Jurkat, Clone E6-1 (cell line): ENCODE results near the gene IL12B. TPM values are rescaled to one million over a fixed set of nuclear protein-coding genes. Genes with fewer than 3 reads are reported as not detected.
"Not testable (repeated sequence)": the region's sequence is repeated elsewhere in the genome, so short reads cannot be mapped to it uniquely, and the experiment has no call there.

ENCODE experiments used
- DNase-seq: peaks from one replicate; pipeline ENCODE4 v3.0.0-alpha.2; 2011; ENCODE audit warnings: low read depth, low spot score
- H3K4me3 ChIP-seq: 2 replicates; pipeline ENCODE4 v1.5.1; 2011; ENCODE audit warnings: mild to moderate bottlenecking, low read length, control low read depth, moderate library complexity
- polyA plus RNA-seq: library from polyadenylated mRNA; unstranded; fragments of >200 nt; gene quantifications from one replicate; pipeline ENCODE4 v1.2.1, GENCODE V29; 2012; ENCODE audit warnings: missing spikeins; ENCODE audit not compliant: insufficient read length, insufficient read depth

The IL12B gene
- polyA plus RNA-seq, result not detected

DNA sequence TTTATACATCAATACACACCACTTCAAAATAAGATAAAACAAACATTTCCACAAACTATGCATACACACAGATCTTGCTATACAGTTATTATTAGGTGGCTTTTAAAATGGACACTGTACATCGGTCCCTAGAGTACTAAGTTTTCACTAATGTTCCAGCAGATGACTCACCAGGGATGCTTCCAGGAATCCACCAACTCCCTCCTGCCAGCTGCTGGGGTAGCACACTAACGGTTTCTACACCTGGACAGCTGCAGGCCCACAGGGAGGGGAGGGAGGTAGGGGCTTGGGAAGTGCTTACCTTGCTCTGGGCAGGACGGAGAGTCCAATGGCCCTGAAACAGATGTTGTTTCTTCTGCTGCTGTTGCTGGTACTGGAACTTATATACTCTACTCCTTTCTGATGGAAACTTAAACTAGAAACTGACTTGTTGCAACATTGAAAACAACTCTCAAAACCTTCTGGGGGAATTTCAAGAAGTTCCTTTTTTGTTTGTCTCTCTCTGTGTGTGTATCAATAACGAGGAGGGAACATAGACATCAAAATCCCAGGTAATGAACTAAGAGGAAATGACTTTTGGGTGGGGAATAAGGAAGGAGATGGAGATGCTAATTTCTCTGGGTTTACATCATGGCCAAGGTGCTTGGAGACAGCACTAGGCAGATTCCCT, at the start of gene IL12B:
TSS of gene IL12B (minus strand) at position 357 of the 670 bp plus-strand sequence. CDS start 3,705 bp downstream, outside the sequence.
- DNase-seq, result no peak
- H3K4me3 ChIP-seq, result peak within 1 kb of the TSS; percentile 41

DNA sequence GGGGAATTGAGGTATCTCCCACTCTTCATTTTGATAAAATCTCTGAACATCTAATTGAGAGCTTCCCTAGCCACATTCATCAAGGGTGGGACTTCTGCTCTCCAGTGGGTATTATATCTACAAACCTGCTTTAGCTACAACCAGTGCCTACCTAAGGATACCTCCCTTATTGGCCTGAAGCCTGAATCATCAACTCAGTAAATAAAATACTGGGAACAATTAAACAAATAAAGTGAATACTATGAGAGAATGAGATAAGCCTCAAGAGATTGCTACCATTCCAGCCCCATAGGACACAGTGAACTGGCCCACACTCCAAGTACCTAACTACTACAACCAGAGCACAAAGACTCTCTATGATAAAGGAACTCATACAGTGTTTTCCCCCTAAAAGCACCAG, 47.4 kb upstream of the IL12B start:
- DNase-seq, result no peak
- no peak overlapping the region for H3K4me3 ChIP-seq

DNA sequence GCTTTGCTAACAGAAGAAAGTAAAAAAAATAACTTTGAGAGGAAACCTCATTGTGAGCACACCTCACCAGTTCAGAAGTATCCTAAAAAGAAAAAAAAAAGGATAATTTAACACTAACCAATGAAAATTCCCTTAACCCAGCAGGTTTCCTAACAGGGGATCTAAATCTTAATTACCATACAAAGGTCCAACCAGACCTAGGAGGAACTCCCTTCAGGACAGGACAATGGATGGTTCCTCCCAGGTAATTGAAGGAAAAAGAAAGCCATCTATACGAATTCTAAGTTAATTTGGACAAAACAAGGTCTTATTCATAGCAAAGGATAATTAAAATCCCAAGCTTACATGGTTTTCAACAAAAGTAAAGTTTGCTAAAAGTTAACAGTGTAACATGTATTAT, 37.6 kb upstream of the IL12B start:
- DNase-seq, H3K4me3 ChIP-seq: not testable (repeated sequence)

DNA sequence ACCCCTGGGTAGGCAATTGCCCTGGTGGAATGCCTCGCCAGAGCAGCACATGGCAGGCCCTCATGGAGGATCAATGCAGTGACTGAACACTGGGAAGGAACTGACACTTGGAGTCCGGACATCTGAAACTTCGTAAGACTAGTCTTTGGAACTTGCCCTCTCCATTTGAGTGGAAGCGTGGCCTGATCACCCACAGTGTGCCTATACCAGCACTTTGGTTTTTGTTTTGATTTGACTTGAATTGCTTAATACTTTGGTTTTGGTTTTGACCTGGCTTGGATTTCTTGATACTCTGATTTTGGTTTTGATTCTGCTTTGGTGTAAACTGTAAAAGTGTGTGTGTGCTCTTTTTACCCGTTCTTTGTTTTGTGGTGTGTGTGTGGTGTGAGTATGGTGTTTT, 36.5 kb upstream of the IL12B start:
- H3K4me3 ChIP-seq, DNase-seq: not testable (repeated sequence)

DNA sequence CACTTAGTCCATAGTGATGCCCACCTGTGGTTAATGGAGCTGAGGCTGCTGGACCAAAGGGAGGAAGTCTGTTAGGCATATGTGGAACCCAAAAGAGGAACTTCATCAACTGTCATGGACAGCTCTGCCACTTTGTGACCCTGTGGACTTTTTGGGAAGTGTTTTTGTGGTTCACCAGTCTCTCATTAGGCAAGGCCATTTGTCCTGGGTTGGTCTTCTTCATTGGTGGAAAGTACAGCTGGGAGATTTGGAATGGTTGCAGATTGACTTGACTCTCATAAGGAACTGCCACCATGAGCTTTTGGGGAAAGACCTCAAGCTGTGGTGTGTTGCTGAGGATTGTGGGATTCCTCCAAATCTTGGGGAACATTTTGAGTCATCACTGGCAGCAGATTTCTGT, 31.9 kb upstream of the IL12B start:
- H3K4me3 ChIP-seq, result no peak overlapping the region
- no peak for DNase-seq

DNA sequence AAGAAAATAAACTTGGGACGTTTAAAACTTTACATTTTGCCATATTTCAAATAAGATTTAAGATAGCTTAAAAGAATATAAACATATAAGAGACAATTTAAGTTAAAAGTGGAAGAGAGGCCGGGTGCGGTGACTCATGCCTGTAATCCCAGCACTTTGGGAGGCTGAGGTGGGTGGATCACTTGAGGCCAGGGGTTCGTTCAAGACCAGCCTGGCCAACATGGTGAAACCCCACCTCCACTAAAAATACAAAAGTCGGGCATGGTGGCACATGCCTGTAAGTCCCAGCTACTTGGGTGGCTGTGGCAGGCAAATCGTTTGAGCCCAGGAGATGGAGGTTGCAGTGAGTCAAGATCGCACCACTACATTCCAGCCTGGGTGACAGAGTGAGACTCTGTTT, 29.6 kb upstream of the IL12B start:
- H3K4me3 ChIP-seq, DNase-seq: not testable (repeated sequence)

DNA sequence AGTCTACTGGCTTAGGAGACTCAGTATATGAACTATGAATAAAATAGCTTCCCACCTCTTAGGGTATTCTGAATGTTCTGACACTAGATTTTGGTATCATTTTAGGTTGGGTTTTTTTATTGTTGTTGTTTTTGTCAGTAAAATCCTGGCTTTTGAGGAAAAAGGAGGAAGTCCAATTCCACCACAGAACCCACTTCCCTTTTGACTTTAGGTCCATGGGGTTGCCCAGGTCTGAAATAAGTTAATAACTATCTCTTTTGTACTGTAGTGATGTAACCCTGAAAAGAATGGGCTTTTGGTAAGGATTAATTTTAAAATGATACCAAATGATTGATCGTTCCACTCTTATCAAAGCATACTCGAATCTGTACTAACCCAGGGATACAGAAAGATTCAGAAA, 29.1 kb upstream of the IL12B start:
- H3K4me3 ChIP-seq, result no peak overlapping the region
- DNase-seq, result no peak

DNA sequence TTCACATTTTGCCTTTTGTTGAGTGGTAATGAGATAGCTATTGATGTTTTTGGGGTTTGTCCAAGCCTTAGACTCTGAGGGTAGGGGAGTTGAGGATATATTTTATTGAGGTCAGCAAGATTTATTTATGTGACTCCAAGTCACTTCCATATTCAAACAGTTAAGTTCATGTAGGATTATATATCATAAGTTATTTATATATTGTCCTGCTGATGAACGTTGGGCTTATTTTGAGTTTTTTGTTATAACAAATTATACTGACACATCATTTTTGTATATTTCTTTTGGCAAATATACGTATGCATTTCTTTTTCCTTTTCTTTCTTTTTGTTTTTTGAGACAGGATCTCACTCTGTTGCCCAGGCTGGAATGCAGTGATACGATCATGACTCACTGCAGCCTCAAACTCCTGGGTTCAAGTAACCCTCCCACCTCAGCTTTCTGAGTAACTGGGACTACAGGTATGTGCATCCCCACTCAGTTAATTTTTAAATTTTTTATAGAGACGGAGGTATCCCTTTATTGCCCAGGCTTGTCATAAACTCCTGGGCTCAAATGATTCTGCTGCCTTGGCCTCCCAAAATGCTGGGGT, 23.5 kb upstream of the IL12B start:
- no peak for DNase-seq
- H3K4me3 ChIP-seq, result no peak overlapping the region

DNA sequence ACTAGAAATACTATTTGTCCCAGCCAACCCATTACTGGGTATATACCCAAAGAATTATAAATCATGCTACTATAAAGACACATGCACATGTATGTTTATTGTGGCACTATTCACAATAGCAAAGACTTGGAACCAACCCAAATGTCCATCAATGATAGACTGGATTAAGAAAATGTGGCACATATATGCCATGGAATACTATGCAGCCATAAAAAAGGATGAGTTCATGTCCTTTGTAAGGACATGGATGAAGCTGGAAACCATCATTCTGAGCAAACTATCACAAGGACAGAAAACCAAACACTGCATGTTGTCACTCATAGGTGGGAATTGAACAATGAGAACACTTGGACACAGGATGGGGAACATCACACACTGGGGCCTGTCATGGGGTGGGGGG, 20.4 kb upstream of the IL12B start:
- not testable (repeated sequence) for DNase-seq, H3K4me3 ChIP-seq

DNA sequence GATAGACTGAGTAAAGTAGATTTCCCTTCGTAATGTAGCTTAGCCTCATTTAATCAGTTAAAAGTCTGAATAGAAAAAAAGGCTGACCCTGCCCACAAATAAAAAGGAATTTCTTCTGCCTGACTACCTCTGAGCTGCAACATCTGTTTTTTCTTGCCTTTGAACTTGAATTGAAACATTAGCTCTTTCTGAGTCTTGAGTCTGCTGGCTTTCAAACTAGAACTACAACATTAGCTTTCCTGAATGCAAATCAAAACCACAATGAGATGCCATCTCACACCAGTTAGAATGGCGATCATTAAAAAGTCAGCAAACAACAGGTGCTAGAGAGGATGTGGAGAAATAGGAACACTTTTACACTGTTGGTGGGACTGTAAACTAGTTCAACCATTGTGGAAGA, 19.9 kb upstream of the IL12B start:
- peak; percentile 68 for DNase-seq
- not testable (repeated sequence) for H3K4me3 ChIP-seq

DNA sequence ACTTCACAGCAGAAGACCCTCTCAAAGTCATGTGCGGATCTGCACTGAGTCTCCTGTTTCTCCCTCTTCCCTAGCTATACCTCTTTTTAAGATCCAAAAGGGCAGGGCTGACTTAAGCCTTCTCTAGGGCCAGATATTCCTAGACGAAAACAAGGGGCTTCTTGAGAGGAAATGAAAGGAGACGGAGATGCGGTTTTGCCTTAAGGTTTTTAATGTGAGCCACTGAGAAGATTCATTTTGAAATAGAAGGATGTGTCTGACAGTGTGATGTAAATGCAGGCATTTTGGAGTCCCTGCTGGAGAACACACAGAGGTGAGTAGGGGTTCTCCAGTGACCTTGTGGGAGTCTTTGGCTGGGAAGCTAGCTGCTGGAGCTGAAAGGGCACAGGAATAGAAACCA, 15.6 kb upstream of the IL12B start:
- no peak for DNase-seq
- no peak overlapping the region for H3K4me3 ChIP-seq

DNA sequence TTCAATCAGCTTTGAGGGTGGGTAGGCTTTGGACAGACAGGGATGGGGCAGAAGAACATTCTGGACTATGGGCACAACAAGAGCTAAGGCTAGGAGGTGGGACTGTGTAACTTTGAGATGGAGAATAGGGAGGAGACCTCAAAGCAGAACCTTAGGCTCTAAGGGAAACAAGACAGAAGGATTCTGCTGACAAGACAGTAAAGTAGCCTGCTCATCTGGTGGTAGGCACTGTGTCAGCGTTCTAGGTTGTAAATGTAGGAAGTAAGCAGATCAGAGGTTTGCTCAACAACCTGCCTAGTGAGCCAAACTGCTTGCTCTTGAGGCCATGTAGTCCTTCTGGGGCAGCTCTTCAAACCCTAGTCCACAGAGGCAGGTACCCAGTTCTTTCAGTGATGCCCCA, 15.0 kb upstream of the IL12B start:
- no peak for DNase-seq
- H3K4me3 ChIP-seq, result no peak overlapping the region

DNA sequence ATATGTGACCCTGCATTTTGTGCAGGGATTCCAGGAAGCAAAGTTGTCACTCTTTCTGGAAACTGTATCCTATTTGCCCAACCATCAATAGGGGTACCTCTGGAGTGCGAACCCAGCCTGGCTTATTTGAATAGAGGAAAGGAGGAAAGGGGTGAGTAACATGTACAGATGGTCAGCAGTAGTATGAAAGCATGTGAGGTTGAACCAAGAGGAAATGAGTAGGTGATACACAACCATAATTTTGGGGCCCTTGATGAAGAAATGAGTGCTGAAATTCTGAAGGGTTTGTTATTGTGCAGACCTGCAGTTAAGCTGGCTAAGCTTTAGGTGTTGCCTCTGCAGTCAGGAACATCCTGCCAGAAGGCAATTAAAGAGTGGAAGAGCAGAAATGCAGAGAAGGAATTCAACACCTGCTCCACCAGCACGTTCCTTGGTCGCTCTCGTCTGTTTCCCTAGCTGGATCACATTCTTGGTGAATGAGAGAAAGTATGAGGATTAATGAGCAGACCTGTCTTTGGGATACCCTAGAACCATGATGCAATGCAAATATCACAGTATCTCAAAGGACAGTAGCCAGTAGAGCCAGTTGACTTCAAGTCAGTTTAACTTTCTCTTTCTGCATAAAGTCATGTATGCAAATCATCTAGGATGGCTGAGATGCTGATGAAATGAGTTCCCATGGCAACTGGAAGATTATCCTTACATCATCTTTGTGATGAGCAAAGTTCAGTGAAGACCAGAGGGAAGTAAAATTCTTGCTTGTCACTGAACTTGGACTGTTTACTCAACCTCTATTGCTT, 13.2 kb upstream of the IL12B start:
- H3K4me3 ChIP-seq, result no peak overlapping the region
- DNase-seq, result no peak

DNA sequence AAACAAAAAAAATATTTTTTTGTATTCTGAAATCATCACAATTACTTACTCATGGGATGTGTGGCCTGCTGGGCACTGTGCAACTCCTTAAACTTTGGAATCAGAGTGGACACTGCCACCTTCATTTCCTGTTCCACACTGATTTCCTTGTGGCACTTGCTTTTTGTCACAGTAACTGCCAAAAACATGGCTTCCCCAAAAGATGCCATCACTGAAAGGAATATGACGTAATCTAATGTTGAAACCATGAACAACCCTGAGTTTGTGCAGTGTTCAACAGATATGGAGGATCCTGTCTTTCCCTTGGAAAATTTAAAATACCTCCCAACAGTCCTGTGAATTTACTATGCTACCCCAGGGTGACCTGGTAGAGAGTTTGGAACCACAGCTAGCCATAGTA, 12.6 kb upstream of the IL12B start:
- no peak overlapping the region for H3K4me3 ChIP-seq
- DNase-seq, result no peak

DNA sequence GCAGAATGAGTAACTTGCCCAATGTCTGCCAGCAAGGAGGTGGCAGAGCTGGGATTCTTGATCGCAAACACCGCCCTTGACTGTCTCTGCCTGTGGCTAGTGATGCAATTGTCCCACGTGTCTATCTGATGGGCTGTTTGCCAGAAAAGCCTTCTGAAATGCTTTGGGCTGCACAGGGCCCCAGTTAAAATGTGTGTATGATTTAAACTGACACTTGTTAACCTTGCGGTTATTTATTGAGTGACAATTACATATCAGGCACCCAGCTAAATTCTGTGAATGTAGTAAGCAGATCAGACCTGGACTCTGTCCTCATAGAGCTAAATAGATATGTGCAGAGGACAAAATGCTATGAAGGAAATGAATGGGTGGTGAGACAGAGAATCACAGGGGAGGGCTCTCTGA, 11.6 kb upstream of the IL12B start:
- DNase-seq, result peak; percentile 64
- H3K4me3 ChIP-seq, result no peak overlapping the region

DNA sequence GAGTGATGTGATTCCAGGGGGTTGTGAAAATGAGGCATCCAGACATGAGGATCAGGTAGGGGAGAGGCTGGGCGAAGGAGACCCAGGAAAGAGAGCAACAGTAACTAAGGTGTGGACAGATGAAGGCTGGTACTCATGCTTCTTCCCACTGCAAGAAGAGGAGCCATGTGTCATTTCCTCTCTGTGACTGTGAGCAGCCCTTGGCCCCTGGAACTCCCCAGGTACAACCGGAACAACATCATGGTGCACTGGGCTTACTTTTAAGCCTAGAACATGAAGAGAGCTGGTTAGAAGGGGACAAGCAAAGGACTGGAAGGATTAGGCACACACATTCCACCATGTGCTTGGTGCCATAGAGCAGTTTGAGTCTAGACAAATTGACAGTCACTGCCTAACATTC, 10.9 kb upstream of the IL12B start:
- no peak overlapping the region for H3K4me3 ChIP-seq
- no peak for DNase-seq

DNA sequence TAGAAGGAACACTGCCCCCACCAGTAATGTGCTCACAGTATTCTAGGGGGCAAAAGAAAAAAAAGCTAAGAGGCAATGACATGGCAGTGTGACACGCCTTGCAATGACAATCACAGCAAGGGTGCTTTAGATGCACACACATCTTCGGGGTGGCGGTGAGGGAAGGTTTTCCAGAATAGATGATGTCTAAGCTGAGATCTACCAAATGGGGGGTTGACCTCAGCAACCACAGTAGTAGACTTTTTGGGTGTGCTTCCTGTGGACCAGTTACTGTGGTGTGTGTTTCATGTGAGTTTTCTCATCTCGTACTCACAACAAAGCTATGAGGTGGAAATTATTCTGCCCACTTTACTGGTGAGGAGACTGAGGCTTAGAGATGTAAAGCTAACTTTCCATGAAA, 10.2 kb upstream of the IL12B start:
- peak; percentile 73 for DNase-seq
- no peak overlapping the region for H3K4me3 ChIP-seq

DNA sequence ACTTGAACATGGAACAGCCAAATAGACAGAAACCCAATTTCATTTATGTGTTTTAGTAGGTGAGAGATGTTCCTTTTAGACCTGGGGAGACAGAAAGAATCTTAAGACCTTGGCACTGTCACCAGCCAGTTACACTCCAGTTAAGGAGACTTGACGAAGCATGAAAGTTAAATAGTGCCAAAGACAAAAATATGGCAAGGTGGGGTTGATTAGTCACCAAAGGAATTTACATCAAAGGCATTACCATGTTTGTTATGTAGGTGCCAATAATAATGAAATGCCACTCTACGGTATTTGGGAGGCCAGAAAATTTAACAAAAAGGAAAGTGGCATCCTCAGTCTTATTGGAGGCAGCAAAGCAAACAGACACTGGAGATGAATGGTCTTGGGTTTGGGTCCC, 9.2 kb upstream of the IL12B start:
- DNase-seq, result no peak
- no peak overlapping the region for H3K4me3 ChIP-seq

DNA sequence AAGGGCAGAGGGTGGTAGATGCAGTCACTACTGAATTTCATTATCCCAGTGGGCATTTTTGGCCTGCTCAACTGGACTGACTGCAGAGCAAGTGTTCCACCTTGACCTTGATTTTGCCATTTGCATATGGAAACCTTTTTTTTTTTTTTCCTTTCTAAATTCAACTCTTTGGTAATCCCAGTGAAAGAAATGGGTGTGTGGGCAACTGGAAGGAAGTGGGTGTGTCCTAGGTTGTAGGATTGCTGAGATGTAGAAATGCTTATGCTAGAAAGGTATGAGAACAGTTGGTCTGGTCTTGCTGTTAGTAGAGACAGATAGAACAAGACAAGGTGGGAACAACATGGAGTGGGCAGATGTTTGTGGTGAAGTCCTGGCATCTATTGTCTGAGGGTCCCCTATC, 7.8 kb upstream of the IL12B start:
- H3K4me3 ChIP-seq, result no peak overlapping the region
- no peak for DNase-seq
